Measurements from ENCODE around the gene GRP.

The GRP gene

DNA sequence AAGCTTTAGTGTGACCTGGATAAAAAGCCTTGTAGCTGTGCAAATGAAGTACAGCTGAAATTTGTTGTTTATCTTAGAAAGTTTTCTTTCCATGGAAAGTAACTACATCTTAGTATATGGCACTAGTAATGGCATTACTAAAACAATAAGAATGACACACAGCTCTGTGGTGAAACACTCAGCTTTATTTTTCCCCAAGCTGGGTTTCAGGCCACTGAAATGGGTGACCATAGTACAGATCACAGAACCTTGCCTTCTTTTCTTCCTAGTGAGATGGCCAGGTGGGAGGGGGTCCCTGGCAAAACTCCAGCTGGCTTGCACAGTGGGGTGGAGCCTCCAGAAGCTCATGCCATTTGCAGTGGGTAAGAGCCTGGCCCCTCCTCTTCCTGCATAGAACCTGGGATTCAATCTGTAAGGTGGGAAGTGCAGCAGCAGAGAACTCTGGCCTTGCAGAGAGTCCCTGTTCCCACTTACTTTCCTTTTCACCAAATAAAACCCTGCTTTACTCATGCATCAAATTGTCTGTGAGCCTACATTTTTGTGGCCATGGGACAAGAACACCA is 17.6 kb upstream of the GRP start:
- Histone ChIP-seq H3K9me3 (ENCODE audit: control insufficient read depth in 1 of 2, low read length in 2 of 2) (no peaks in the 10 kb centered on the region), H3K27ac (ENCODE audit: low read length) (no peak overlapping the region), H3K36me3 (ENCODE audit: control insufficient read depth in 1 of 2, insufficient read depth in 2 of 2, low read length in 2 of 2) (no peaks in the 10 kb centered on the region), H3K4me3 (ENCODE audit: low read depth in 1 of 2, low read length in 2 of 2) (no peak overlapping the region), H3K4me1 (ENCODE audit: control insufficient read depth in 1 of 2, insufficient read depth in 2 of 2, low read length in 2 of 2) (no peaks in the 10 kb centered on the region), H3K27me3 (ENCODE audit: low read depth, low read length) (no peaks in the 10 kb centered on the region)

DNA sequence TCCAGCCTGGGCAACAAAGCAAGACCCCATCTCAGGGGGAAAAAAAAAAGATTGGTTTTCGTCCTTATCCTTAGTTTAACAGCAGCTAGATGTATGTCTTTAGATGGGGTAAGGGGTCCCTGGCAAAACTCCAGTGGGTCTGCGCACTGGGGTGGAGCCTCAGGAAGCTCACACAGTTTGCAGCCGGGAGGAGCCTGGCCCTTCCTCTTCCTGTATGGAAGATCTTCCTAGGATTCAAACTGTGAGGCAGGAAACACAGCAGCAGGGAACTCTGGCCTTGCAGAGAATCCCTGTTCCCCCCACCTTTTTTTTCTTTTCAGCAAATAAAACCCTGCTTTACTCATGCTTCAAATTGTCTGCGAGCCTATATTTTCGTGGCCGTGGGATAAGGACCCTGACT is 12.5 kb upstream of the GRP start:
- no peaks in the 10 kb centered on the region for H3K36me3 ChIP-seq (ENCODE audit: control insufficient read depth in 1 of 2, insufficient read depth in 2 of 2, low read length in 2 of 2)
- H3K4me3 ChIP-seq (ENCODE audit: low read depth in 1 of 2, low read length in 2 of 2) = no peak overlapping the region
- H3K9me3 ChIP-seq (ENCODE audit: control insufficient read depth in 1 of 2, low read length in 2 of 2) = no peaks in the 10 kb centered on the region
- H3K4me1 ChIP-seq (ENCODE audit: control insufficient read depth in 1 of 2, insufficient read depth in 2 of 2, low read length in 2 of 2) = no peaks in the 10 kb centered on the region
- H3K27me3 ChIP-seq (ENCODE audit: low read depth, low read length) = no peaks in the 10 kb centered on the region
- no peak overlapping the region for H3K27ac ChIP-seq (ENCODE audit: low read length)

DNA sequence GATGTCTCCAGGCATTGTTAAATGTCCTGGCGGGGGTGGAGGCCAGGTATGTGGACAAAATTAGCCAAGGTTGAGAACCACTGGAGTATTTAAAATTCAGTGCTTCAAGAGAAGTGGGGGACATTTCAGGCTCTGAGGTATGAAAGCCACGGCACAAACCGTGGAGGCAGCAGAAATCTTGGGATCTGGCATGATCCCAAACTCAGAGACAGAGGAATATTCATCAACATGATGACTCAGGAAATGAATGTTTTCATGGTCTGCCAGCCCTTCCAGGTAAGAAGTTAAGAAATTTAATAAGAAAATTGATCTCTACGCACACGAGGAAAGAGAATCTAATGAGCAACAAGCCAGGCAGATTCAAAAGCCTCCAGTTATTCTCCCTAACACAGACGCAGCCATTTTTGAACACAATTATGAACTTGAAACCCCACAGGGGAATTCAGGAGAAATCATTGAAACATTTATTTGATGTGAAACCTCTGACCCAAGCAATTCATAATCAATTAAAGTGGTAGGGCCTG is 11.3 kb upstream of the GRP start:
- no peak overlapping the region for H3K27ac ChIP-seq (ENCODE audit: low read length)
- H3K27me3 ChIP-seq (ENCODE audit: low read depth, low read length) = no peaks in the 10 kb centered on the region
- H3K36me3 ChIP-seq (ENCODE audit: control insufficient read depth in 1 of 2, insufficient read depth in 2 of 2, low read length in 2 of 2) = no peaks in the 10 kb centered on the region
- no peak overlapping the region for H3K4me3 ChIP-seq (ENCODE audit: low read depth in 1 of 2, low read length in 2 of 2)
- H3K9me3 ChIP-seq (ENCODE audit: control insufficient read depth in 1 of 2, low read length in 2 of 2) = no peaks in the 10 kb centered on the region
- no peaks in the 10 kb centered on the region for H3K4me1 ChIP-seq (ENCODE audit: control insufficient read depth in 1 of 2, insufficient read depth in 2 of 2, low read length in 2 of 2)

DNA sequence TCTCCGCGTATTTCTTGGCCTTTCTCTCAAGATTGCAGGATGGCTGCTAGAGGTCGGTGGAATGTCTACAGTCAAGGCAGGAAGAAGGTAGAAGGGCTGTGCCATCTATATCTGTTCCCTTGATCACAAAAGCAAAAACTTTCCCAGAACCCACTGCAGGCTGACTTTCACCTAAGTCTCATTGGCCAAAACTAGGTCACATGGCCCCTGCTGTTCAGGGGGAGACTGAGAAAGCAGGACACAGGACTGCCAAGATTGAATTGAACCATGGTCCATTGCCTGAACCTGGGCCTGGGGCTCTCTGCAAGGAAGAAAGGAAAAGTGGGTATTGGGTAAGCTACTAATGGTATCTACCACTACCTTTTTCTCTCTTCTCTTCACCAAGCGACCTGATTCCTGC is 9.7 kb upstream of the GRP start:
- Histone ChIP-seq H3K9me3 (ENCODE audit: control insufficient read depth in 1 of 2, low read length in 2 of 2) (no peaks in the 10 kb centered on the region), H3K36me3 (ENCODE audit: control insufficient read depth in 1 of 2, insufficient read depth in 2 of 2, low read length in 2 of 2) (no peaks in the 10 kb centered on the region), H3K27ac (ENCODE audit: low read length) (no peak overlapping the region), H3K27me3 (ENCODE audit: low read depth, low read length) (no peaks in the 10 kb centered on the region), H3K4me1 (ENCODE audit: control insufficient read depth in 1 of 2, insufficient read depth in 2 of 2, low read length in 2 of 2) (no peaks in the 10 kb centered on the region), H3K4me3 (ENCODE audit: low read depth in 1 of 2, low read length in 2 of 2) (no peak overlapping the region)

DNA sequence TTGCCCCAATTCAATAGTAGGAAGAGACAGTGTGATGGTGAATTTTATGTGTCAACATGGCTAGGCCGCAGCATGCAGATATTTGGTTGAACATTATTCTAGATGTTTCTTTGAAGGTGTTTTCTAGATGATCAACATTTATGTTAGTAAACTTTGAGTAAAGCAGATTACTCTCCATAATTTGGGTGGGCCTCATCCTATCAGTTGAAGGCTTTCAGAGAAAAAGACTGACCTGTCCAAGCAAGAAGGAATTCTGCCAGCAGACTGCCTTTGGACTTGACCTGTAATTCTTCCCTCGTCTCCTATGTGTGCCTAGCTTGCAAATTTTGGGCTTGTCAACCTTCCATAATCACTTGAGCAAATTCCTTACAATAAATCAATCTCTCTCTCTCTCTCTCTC is 8.3 kb upstream of the GRP start:
- H3K4me3 ChIP-seq (ENCODE audit: low read depth in 1 of 2, low read length in 2 of 2) = no peak overlapping the region
- H3K36me3 ChIP-seq (ENCODE audit: control insufficient read depth in 1 of 2, insufficient read depth in 2 of 2, low read length in 2 of 2) = no peaks in the 10 kb centered on the region
- no peaks in the 10 kb centered on the region for H3K27me3 ChIP-seq (ENCODE audit: low read depth, low read length)
- no peaks in the 10 kb centered on the region for H3K9me3 ChIP-seq (ENCODE audit: control insufficient read depth in 1 of 2, low read length in 2 of 2)
- H3K4me1 ChIP-seq (ENCODE audit: control insufficient read depth in 1 of 2, insufficient read depth in 2 of 2, low read length in 2 of 2) = no peaks in the 10 kb centered on the region
- H3K27ac ChIP-seq (ENCODE audit: low read length) = no peak overlapping the region

DNA sequence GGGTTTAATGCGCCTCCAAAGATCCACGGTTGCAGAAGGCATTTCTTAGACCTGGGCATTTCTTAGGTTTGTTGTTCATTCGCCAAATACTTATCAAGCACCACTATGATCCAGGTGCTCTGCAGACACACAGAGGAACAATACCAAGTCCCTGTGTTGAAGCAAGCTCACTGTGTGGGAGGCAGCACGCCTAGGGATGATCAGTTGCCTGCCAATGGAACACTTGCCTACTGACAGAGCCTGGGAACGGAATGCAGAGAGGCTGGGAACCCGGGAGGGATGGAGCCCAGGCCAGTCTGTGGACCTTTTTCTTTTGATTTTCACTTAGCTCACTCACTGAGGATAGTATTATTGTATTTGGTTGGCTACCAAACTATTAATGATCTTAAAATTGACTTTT is 1.9 kb upstream of the GRP start:
- Histone ChIP-seq H3K27ac (ENCODE audit: low read length) (no peak overlapping the region), H3K27me3 (ENCODE audit: low read depth, low read length) (peaks cover 32% of the 10 kb centered on the region), H3K4me3 (ENCODE audit: low read depth in 1 of 2, low read length in 2 of 2) (no peak overlapping the region), H3K4me1 (ENCODE audit: control insufficient read depth in 1 of 2, insufficient read depth in 2 of 2, low read length in 2 of 2) (peaks cover 0 to 15% of the 10 kb centered on the region in 2 donors), H3K36me3 (ENCODE audit: control insufficient read depth in 1 of 2, insufficient read depth in 2 of 2, low read length in 2 of 2) (no peaks in the 10 kb centered on the region), H3K9me3 (ENCODE audit: control insufficient read depth in 1 of 2, low read length in 2 of 2) (no peaks in the 10 kb centered on the region)

DNA sequence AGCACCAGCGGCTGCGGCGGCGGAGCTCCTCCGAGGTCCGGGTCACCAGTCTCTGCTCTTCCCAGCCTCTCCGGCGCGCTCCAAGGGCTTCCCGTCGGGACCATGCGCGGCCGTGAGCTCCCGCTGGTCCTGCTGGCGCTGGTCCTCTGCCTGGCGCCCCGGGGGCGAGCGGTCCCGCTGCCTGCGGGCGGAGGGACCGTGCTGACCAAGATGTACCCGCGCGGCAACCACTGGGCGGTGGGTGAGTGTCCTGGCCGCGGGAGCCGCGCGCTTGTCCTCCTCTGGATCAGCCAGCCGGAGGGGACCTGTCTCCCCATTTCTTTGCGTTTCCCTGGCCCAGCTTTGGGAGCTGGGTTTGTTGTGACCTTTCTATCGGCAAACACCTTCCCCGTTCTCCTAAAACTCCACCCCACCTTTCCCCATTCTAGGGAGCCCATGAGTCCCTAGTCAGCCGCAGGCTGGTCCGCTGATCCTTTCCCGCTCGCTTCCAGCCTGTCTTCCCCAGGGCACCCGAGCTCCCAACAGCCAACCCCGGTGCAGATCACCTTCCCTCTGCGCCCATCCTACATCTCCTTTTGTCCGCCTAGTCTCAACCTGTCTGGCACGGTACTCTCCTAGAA is 316 bp downstream of the GRP start:
- Histone ChIP-seq H3K4me1 (ENCODE audit: control insufficient read depth in 1 of 2, insufficient read depth in 2 of 2, low read length in 2 of 2) (peaks cover 0 to 15% of the 10 kb centered on the region in 2 donors), H3K9me3 (ENCODE audit: control insufficient read depth in 1 of 2, low read length in 2 of 2) (no peaks in the 10 kb centered on the region), H3K4me3 (ENCODE audit: low read depth in 1 of 2, low read length in 2 of 2) (peak overlapping the region in 1 of 2 donors; percentile 34), H3K27me3 (ENCODE audit: low read depth, low read length) (peaks cover 32% of the 10 kb centered on the region), H3K36me3 (ENCODE audit: control insufficient read depth in 1 of 2, insufficient read depth in 2 of 2, low read length in 2 of 2) (no peaks in the 10 kb centered on the region), H3K27ac (ENCODE audit: low read length) (no peak overlapping the region)

DNA sequence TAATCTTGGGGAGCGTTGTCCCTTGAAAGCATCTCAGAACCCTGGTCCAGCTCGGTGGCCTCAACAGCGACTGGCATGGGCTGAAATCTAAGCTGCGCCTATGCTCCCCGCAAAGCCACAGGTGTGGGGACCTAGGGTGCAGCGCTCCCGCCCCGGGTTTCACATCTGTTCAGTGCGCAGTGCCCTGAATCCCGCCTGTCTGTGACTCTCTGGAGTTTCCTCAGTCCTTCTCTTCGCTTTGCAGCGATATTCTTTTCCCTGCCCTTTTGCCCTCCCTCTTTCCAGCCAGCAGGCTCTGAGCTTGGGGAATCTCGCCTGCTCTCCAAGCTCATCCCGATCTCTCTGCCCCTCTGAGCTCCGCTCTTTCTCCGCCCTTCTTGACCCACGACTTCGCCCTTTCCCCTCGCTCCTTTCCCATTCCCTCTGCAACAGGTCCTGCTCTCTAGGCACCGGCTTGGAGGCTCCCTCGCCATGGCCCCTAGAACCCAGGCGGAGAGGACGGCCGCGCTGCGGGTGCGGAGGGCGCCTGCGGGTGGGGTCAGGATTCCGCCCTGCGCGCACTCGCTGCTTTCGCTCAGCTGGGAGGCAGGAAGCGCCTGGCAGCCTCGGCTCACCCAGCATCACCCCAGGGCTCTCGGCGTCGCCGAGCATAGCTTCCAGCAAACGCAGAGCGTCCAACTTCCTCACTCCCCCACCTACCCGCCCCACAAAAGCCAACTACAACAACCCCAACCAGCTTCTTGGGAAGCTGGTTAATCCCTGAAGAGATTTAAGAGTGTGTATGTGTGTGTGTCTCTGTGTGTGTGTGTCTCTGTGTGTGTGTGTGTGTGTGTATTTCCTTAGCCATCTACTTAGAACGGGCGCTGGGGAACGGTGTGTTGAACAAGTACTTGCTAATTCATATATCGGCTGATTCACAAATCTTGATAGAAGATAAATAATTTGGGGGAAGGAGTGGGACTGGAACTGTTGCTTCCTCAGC is 1.1 kb downstream of the GRP start:
- peaks cover 32% of the 10 kb centered on the region for H3K27me3 ChIP-seq (ENCODE audit: low read depth, low read length)

DNA sequence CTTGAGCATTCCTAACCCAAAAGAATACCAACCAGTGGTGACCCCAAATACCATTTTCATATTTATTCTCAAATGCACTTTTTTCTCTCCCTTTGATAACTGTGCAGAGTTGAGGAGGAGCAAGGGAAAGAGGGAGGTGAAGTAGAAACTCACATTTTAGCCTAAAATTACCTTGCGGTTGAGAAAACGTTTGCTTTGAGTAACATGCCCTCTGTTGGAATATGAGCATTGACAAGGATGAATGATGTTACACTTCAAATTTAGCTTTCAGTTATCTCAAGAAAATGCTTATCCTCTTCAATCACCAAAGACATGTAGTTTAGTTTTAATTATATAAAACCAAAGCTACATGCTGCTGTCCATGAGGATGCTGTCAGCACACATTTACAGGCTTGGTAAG is 2.4 kb downstream of the GRP start:
- Histone ChIP-seq H3K36me3 (ENCODE audit: control insufficient read depth in 1 of 2, insufficient read depth in 2 of 2, low read length in 2 of 2) (no peaks in the 10 kb centered on the region), H3K27me3 (ENCODE audit: low read depth, low read length) (peaks cover 32% of the 10 kb centered on the region), H3K4me1 (ENCODE audit: control insufficient read depth in 1 of 2, insufficient read depth in 2 of 2, low read length in 2 of 2) (peaks cover 0 to 15% of the 10 kb centered on the region in 2 donors), H3K4me3 (ENCODE audit: low read depth in 1 of 2, low read length in 2 of 2) (no peak overlapping the region), H3K9me3 (ENCODE audit: control insufficient read depth in 1 of 2, low read length in 2 of 2) (no peaks in the 10 kb centered on the region), H3K27ac (ENCODE audit: low read length) (no peak overlapping the region)

More for the DNA sequence above, 1.1 kb downstream of the GRP start:
- H3K27ac ChIP-seq (ENCODE audit: low read length) = no peak overlapping the region
- H3K4me3 ChIP-seq (ENCODE audit: low read depth in 1 of 2, low read length in 2 of 2) = peak overlapping the region in 1 of 2 donors; percentile 38
- no peaks in the 10 kb centered on the region for H3K9me3 ChIP-seq (ENCODE audit: control insufficient read depth in 1 of 2, low read length in 2 of 2)
- H3K36me3 ChIP-seq (ENCODE audit: control insufficient read depth in 1 of 2, insufficient read depth in 2 of 2, low read length in 2 of 2) = no peaks in the 10 kb centered on the region
- peaks cover 0 to 15% of the 10 kb centered on the region in 2 donors for H3K4me1 ChIP-seq (ENCODE audit: control insufficient read depth in 1 of 2, insufficient read depth in 2 of 2, low read length in 2 of 2)

DNA sequence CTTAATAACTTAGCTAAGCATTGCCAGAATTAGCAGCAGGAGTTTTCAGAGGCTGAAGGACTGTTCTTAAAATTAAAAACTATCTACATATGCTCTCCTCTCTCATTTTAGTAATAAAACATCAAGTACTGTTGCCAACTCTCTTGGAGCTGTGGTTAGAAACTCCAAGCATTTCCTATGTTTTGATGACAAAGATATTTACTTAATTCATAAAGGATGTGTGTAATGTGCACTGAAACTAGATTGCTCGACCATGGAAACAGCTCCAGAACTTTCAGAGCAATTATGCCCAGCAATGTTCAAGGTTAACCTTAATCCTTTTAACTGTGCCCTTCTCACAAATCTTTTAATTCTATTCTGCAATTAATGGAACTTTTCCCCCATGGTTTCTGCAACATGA is 8.4 kb downstream of the GRP start:
- Histone ChIP-seq H3K9me3 (ENCODE audit: control insufficient read depth in 1 of 2, low read length in 2 of 2) (no peaks in the 10 kb centered on the region), H3K4me3 (ENCODE audit: low read depth in 1 of 2, low read length in 2 of 2) (no peak overlapping the region), H3K36me3 (ENCODE audit: control insufficient read depth in 1 of 2, insufficient read depth in 2 of 2, low read length in 2 of 2) (no peaks in the 10 kb centered on the region)

DNA sequence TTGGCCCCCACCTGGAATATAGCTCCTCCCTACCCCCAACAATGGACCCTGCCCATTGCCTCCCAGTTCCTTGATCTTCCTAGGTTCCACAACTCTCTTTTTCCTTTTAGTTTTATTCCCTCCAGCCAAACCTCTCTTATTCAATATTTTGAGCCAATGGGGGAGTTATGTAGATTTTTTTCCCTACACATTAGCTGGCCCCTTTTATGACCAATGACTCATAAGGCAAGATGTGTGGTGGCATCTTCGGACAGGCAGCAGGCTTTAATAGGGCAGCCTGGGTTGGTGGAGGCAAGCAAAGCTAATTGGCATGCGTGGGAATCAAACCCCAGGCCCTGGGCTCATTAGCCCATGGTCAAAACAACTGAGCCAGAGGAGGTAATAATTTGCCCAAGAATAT is 9.2 kb downstream of the GRP start:
- Histone ChIP-seq H3K27ac (ENCODE audit: low read length) (no peak overlapping the region), H3K4me3 (ENCODE audit: low read depth in 1 of 2, low read length in 2 of 2) (no peak overlapping the region), H3K36me3 (ENCODE audit: control insufficient read depth in 1 of 2, insufficient read depth in 2 of 2, low read length in 2 of 2) (no peaks in the 10 kb centered on the region), H3K27me3 (ENCODE audit: low read depth, low read length) (no peaks in the 10 kb centered on the region), H3K9me3 (ENCODE audit: control insufficient read depth in 1 of 2, low read length in 2 of 2) (no peaks in the 10 kb centered on the region), H3K4me1 (ENCODE audit: control insufficient read depth in 1 of 2, insufficient read depth in 2 of 2, low read length in 2 of 2) (no peaks in the 10 kb centered on the region)

More for the DNA sequence above, 8.4 kb downstream of the GRP start:
- no peak overlapping the region for H3K27ac ChIP-seq (ENCODE audit: low read length)
- H3K27me3 ChIP-seq (ENCODE audit: low read depth, low read length) = no peaks in the 10 kb centered on the region
- no peaks in the 10 kb centered on the region for H3K4me1 ChIP-seq (ENCODE audit: control insufficient read depth in 1 of 2, insufficient read depth in 2 of 2, low read length in 2 of 2)

All from muscle layer of duodenum (tissue), 2 donors.